ENCODE data around the gene EMILIN1.

Gene EMILIN1

DNA sequence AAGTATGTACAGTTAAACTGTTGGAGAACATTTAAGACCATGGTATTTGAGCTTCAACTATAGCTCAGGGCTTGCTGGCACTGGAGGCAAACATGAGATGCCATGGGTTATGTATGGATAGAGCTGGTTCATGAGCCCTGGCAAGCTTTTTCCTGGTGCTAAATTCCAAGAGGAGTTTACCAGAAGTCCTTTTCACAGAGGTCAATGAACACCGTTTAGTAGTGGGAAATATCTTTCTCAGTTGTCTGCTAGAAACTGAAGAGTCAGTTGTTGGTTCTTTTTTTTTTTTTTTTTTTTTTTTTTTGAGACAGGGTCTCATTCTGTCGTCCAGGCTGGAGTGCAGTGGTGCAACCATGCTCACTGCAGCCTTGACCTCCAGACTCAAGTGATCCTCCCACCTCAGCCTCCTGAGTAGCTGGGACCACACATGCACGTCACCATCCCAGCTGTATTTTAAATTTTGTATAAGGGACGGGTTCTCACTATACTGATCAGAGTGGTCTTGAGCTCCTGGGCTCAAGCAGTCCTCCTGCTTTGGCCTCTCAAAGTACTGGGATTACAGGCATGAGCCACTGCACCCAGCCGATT is 9.5 kb downstream of the EMILIN1 start:
- no peak overlapping the region for H3K4me3 ChIP-seq (ENCODE audit: control insufficient read depth, low read depth, low read length)
- TF ChIP-seq, protein P1, sequence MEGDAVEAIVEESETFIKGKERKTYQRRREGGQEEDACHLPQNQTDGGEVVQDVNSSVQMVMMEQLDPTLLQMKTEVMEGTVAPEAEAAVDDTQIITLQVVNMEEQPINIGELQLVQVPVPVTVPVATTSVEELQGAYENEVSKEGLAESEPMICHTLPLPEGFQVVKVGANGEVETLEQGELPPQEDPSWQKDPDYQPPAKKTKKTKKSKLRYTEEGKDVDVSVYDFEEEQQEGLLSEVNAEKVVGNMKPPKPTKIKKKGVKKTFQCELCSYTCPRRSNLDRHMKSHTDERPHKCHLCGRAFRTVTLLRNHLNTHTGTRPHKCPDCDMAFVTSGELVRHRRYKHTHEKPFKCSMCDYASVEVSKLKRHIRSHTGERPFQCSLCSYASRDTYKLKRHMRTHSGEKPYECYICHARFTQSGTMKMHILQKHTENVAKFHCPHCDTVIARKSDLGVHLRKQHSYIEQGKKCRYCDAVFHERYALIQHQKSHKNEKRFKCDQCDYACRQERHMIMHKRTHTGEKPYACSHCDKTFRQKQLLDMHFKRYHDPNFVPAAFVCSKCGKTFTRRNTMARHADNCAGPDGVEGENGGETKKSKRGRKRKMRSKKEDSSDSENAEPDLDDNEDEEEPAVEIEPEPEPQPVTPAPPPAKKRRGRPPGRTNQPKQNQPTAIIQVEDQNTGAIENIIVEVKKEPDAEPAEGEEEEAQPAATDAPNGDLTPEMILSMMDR (IDR thresholded peaks at IDR 0.05; ENCODE audit: control insufficient read depth, insufficient read depth, low read depth, low read length, missing control alignments): no peak
- no peak for DNase-seq (ENCODE audit: low read depth)

DNA sequence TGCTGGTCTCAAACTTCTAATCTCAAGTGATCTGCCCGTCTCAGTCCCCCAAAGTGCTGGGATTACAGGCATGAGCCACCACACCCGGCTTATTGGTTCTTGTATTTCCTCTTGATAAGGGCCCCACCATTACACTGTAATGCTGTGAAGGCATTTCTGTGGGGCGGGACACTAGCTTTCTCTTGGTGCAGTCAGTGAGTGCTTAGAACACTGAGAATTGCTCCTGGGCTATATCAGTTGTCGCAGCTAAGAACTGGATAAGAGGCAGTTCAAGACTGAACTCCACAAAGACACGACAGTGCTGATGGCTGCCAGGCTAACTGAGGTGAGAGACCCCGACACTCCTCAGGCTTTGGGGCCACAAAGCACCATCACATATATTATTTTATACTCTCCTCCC is 10.2 kb downstream of the EMILIN1 start:
- H3K4me3 ChIP-seq (ENCODE audit: control insufficient read depth, low read depth, low read length): no peak overlapping the region
- DNase-seq (ENCODE audit: low read depth): no peak
- TF ChIP-seq, protein P1 (IDR thresholded peaks at IDR 0.05; ENCODE audit: control insufficient read depth, insufficient read depth, low read depth, low read length, missing control alignments): no peak

DNA sequence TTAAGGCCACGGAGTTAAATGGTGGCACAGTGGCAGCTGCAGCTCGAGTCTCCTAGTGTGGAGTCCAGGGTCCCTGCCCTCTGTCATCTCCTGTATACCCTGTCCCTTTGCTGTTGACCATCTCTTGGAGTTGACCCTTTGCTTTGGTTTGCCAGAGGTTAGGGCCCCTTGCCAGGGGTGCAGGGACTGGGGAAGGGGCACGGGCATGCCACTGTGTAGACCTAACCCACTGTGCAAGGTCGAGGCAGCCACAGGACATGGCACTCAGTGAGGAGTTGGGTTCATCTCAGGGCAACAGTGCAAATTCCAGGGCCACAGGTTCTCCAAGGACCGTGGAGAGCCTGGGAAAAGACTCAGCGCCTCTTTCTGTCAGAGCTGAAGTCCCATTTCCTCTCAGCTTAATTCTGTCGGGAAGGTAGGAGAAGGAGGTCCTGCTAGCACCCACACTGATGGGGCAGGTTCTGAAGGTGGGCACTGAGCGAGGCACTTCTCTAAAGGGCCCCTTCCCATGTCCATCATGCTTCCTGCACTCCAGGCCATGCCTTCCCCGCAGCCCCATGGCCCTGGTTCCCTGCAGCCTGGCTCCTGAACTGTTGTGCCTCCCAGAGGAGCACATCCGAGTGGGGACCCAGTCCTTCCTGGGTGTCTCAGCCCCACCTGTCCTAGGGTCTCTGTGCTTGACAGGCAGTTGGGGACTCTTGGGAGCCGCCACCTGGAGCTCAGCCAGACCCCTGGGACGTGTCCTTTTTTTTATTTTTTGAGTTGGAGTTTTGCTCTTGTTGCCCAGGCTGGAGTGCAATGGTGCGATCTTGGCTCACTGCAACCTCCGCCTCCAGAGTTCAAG is 10.9 kb downstream of the EMILIN1 start:
- TF ChIP-seq, protein P1 (IDR thresholded peaks at IDR 0.05; ENCODE audit: control insufficient read depth, insufficient read depth, low read depth, low read length, missing control alignments): no peak

DNA sequence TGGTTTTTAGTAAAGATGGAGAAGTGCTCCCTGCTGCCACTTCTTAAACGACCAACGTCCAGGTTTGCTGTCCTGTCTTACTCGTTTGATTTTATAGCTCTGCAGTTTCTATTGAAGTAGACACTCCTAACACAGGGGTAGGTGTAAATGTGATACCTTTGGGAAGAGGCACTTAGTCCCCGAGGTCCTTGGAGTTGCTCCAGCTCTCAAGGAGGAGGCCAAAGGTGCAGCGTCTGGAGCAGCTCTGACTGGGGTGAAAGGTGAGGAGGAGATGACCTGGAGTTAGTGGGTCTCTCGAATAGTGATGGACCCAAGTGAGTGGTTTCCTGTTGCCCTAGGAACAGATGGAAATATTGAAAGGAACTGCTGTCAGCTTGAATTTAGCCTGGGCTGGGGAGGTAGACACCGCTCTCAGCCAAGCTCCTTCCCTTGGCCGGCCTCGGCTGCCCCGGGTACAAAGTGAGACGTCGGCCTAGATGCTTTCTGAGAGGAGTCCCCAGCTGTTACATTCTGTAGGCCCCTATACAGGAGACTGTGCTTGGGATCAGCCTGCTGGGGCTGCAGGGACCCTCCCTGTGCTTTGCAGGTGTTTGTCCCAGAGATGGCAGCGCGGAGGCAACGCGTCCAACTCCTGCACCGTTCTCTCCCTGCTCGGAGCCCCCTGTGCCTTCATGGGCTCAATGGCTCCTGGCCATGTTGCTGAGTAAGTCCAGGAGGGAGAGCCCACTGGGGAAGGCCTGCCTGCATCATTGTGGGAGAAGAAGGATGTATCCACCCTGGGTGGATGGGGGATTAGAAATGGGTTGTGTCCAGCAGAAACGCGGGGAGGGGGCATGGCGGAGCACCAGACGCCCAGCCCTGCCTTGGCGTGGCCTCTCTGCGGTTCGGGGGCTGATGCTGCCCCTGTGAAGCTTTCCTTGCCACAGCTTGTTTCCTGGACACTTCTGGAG is 13.6 kb downstream of the EMILIN1 start:
- DNase-seq (ENCODE audit: low read depth): no peak
- TF ChIP-seq, protein P1 (IDR thresholded peaks at IDR 0.05; ENCODE audit: control insufficient read depth, insufficient read depth, low read depth, low read length, missing control alignments): no peak
- H3K4me3 ChIP-seq (ENCODE audit: control insufficient read depth, low read depth, low read length): no peak overlapping the region

More for the DNA sequence above, 10.9 kb downstream of the EMILIN1 start:
- DNase-seq (ENCODE audit: low read depth): no peak
- H3K4me3 ChIP-seq (ENCODE audit: control insufficient read depth, low read depth, low read length): no peak overlapping the region

DNA sequence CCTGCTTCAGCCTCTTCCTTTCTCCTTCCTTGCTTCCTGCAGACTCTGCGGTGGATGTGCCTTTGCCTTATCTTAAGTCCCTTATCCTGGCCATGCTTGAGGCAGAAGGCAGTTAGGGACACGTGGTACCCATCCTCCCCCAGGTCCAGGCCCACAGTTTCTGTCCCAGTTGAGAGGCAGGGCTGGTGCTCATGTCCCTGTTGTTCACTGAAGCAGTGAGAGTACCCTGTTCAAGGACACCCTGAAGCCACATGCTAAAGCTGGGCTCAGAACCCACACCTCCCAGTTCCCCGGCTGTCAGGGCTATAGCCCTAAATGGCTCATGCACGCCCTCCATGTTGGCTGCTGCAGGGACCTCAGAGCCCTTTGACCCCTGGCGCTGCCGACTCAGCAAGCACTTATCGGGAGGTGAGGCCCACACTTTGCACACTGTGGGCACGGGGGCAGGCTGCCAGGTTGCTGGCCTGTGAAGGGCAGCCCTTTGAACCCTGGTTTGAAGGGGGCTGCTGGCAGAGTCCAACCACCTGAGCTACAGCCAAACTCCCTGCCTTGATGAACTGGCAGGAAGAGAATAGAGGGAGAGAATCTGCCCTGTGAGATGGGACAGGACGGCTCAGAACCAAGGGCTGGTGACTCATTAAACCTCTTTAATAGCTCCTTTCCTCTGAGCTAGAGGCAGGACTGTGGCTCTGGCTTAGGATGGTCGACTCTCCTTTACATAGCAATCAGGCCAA is 14.4 kb downstream of the EMILIN1 start:
- TF ChIP-seq, protein P1 (IDR thresholded peaks at IDR 0.05; ENCODE audit: control insufficient read depth, insufficient read depth, low read depth, low read length, missing control alignments): no peak
- H3K4me3 ChIP-seq (ENCODE audit: control insufficient read depth, low read depth, low read length): no peak overlapping the region
- DNase-seq (ENCODE audit: low read depth): no peak
